Upper lobe of left lung (tissue), 6 donors: ENCODE results near the gene UCN2. TPM values are rescaled to one million over a fixed set of nuclear protein-coding genes. Genes with fewer than 3 reads are reported as not detected.

Experiments used
- ATAC-seq, 2 donors: fragments of 200-7000 bp; cut with Tn5 transposase; one replicate each; pipeline ENCODE4 v1.9.1; 2022; ENCODE audit warnings: mild to moderate bottlenecking in 2 of 2, moderate library complexity in 2 of 2; ENCODE audit not compliant: low FRiP score in 2 of 2
- DNase-seq, 2 donors: peaks; one replicate each; pipeline ENCODE4 v3.0.0-alpha.2; 2019 to 2020
- H3K27ac ChIP-seq, 4 donors: fragments of 200-600 bp; sonication (generic); one replicate each; pipeline ENCODE4 v1.5.1; 2016 to 2019
- H3K27me3 ChIP-seq, 4 donors: fragments of 200-600 bp; sonication (generic); one replicate each; pipeline ENCODE4 v1.5.1; 2017 to 2019
- H3K36me3 ChIP-seq, 4 donors: fragments of 200-600 bp; sonication (generic); one replicate each; pipeline ENCODE4 v1.5.1; 2016 to 2019
- H3K4me1 ChIP-seq, 4 donors: fragments of 200-600 bp; sonication (generic); one replicate each; pipeline ENCODE4 v1.5.1; 2018 to 2019
- H3K4me3 ChIP-seq, 4 donors: fragments of 200-600 bp; sonication (generic); one replicate each; pipeline ENCODE4 v1.5.1; 2017 to 2019; ENCODE audit warnings: mild to moderate bottlenecking in 2 of 4, moderate library complexity in 1 of 4
- H3K9me3 ChIP-seq, 4 donors: fragments of 200-600 bp; sonication (generic); one replicate each; pipeline ENCODE4 v1.5.1; 2018 to 2019
- CTCF ChIP-seq, 6 experiments: fragments of 450-650 bp in 4 of 6; fragments of 200-600 bp in 2 of 6; sonication (generic) in 2 of 6; IDR thresholded peaks; one replicate each; pipeline ENCODE4 v1.5.1; 2016 to 2019; ENCODE audit warnings: antibody characterized with exemption in 6 of 6
- EP300 ChIP-seq, 4 donors: sonication (generic); formaldehyde crosslinking; IDR thresholded peaks; one replicate each; pipeline ENCODE4 v1.5.1; 2017; ENCODE audit warnings: antibody characterized with exemption in 4 of 4, control low read depth in 2 of 4
- POLR2A ChIP-seq, 4 donors: fragments of 450-650 bp; IDR thresholded peaks; one replicate each; pipeline ENCODE4 v1.5.1; 2016 to 2017; ENCODE audit warnings: antibody characterized with exemption in 4 of 4, mild to moderate bottlenecking in 2 of 4
- POLR2AphosphoS5 ChIP-seq, 2 donors: sonication (generic); formaldehyde crosslinking; IDR thresholded peaks; one replicate each; pipeline ENCODE4 v1.5.1; 2017; ENCODE audit warnings: antibody characterized with exemption in 2 of 2
- WGBS, 2 donors: methylation state at CpG; one replicate each; pipeline ENCODE4 v1.1.5; 2017 to 2018; 5-methylcytosine and 5-hydroxymethylcytosine counted together
- total RNA-seq, 6 donors: library from RNA; depleted of rRNA in 4 of 6; stranded (reverse); fragments of >200 nt in 4 of 6; gene quantifications; one replicate each; pipeline versions ENCODE4 v1.1.0 to v1.2.1, GENCODE V29; 2016 to 2021
- donor health status: DM: no; HTN: no; CAD: no; lungs with moderate emphysema.
- donor health status: DM: no; HTN: yes; CAD: no; lungs with severe emphysema.

UCN2 gene
- total RNA-seq, 6 donors from 2014 or later, result not detected

DNA sequence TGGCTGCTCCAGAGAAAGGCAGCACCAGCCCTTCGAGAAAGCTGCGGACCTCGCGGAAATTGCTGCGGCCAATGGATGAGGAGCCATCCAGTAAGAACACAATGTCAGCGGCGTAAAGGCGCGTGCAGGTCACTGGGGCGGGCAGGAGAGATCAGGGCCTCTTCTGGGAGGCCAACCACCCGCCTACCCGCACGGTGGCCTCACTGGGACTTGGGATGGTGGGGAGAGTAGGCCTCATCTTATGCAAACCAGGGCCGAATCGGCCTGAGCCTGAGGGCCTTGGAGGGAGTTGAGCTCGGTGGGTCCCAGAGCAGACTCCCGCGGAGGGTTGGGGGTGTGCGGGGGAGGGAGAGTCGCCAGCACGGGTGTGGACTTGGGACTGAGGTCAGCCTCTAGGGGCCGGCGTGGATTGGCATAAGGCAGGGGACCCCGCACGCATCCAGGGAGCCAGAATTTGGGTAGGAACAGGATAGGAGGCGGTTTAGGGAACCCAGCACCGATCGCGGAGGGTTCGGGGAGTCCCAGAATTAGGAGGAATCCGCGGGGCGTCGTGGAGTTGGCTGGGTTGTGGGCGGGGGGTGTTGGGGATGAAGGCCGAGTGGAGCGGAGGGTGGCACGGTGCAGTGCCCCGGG lies 31.0 kb upstream of the UCN2 start:
- Histone ChIP-seq H3K27ac (peak overlapping the region in 2 of 4 donors; percentile 43 to 44), H3K27me3 (peaks cover 0 to 4% (median 0%) of the 10 kb centered on the region in 4 donors), H3K4me3 (peak overlapping the region in 3 of 4 donors; percentile 12 to 39 (median 26)), H3K9me3 (no peaks in the 10 kb centered on the region), H3K36me3 (peaks cover 0 to 20% (median 15%) of the 10 kb centered on the region in 4 donors), H3K4me1 (peaks cover 7 to 18% (median 14%) of the 10 kb centered on the region in 4 donors)
- ATAC-seq (no peak), DNase-seq (peak in 1 of 2 donors; percentile 65)
- TF ChIP-seq CTCF (IDR thresholded peaks at IDR 0.05) (no peak), POLR2A (IDR thresholded peaks at IDR 0.05) (no peak), EP300 (IDR thresholded peaks at IDR 0.05) (no peak), POLR2AphosphoS5 (IDR thresholded peaks at IDR 0.05) (no peak)
- WGBS, 2 donors, result 31 to 49% methylated on average over 23 to 39 of the region's 39 CpGs

DNA sequence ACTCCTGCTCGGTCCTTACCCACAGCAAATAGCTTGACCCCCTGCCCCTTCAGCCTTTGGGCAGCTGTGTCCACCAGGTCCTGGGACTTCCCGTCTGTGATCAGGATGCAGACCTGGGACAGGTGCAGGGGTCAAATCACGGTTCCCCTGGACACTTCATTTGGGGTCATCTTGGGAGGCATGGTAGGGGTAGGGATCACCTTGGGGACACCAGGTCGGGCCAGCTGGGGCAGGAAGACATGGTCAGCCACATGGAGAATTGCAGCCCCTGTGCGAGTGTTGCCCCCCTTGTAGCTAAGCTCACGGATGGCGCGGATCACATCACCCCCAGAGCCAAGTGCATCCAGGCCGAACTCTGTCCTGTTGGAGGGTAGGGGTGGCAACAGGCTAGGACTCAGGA lies 29.8 kb upstream of the UCN2 start:
- no peak overlapping the region for H3K4me3 ChIP-seq
- WGBS, 2 donors, result 73 to 97% methylated on average over 3 to 9 of the region's 9 CpGs
- H3K36me3 ChIP-seq, result peaks cover 0 to 8% (median 4%) of the 10 kb centered on the region in 4 donors
- H3K27me3 ChIP-seq, result peaks cover 0 to 4% (median 0%) of the 10 kb centered on the region in 4 donors
- TF ChIP-seq CTCF (IDR thresholded peaks at IDR 0.05) (no peak), POLR2A (IDR thresholded peaks at IDR 0.05) (no peak), POLR2AphosphoS5 (IDR thresholded peaks at IDR 0.05) (no peak), EP300 (IDR thresholded peaks at IDR 0.05) (no peak)
- DNase-seq (no peak), ATAC-seq (no peak)
- no peaks in the 10 kb centered on the region for H3K9me3 ChIP-seq
- H3K4me1 ChIP-seq, result peaks cover 7 to 15% (median 13%) of the 10 kb centered on the region in 4 donors
- H3K27ac ChIP-seq, result no peak overlapping the region

DNA sequence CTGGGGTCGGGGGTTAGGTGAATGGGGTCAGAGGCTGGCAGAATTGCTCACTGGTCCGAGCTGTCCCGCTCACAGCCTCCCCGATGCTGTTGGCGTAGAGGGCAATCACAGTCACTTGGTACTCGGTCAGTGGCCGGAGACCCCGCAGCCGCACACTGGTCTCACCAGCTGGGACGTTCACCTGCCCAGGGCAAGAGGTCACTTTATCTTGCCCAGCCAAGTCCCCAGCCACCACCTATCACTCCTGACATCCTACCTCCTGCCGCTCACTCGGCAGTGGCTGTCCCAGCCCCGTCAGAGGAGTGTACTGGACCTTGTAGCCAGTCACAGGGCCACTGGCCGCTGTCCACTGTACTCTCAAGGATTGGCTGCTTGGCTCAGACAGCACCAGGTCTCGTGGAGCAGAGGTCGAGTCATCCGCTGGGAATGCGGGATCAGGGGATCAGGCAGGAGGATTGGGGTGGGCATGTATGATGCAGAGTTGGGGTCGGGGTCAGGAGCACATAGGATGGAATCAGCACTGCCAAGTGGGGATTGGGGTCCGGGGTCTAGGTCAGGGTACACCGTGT lies 29.0 kb upstream of the UCN2 start:
- Histone ChIP-seq H3K27me3 (peaks cover 0 to 4% (median 0%) of the 10 kb centered on the region in 4 donors), H3K4me1 (peaks cover 7 to 15% (median 13%) of the 10 kb centered on the region in 4 donors), H3K4me3 (no peak overlapping the region), H3K27ac (no peak overlapping the region), H3K9me3 (no peaks in the 10 kb centered on the region), H3K36me3 (peaks cover 0 to under 1% (median under 1%) of the 10 kb centered on the region in 4 donors)
- 89 to 91% methylated on average over 14 to 17 of the region's 21 CpGs for WGBS, 2 donors
- ATAC-seq, result no peak
- DNase-seq, result peak in 1 of 2 donors; percentile 71
- TF ChIP-seq CTCF (IDR thresholded peaks at IDR 0.05) (no peak), EP300 (IDR thresholded peaks at IDR 0.05) (no peak), POLR2AphosphoS5 (IDR thresholded peaks at IDR 0.05) (no peak), POLR2A (IDR thresholded peaks at IDR 0.05) (no peak)

GRCh38 chr3:48591886-48592518 lies 28.4 kb upstream of the UCN2 start:
- peaks cover 0 to 4% (median 0%) of the 10 kb centered on the region in 4 donors for H3K27me3 ChIP-seq
- DNase-seq, result peak in 1 of 2 donors; percentile 56
- no peaks in the 10 kb centered on the region for H3K9me3 ChIP-seq
- WGBS, 2 donors, result 91% methylated on average over 9 to 19 of the region's 22 CpGs
- peaks cover 7 to 15% (median 13%) of the 10 kb centered on the region in 4 donors for H3K4me1 ChIP-seq
- TF ChIP-seq EP300 (IDR thresholded peaks at IDR 0.05) (no peak), POLR2AphosphoS5 (IDR thresholded peaks at IDR 0.05) (no peak), POLR2A (IDR thresholded peaks at IDR 0.05) (no peak), CTCF (IDR thresholded peaks at IDR 0.05) (no peak)
- no peak overlapping the region for H3K27ac ChIP-seq
- no peak overlapping the region for H3K4me3 ChIP-seq
- ATAC-seq, result no peak
- no peaks in the 10 kb centered on the region for H3K36me3 ChIP-seq
